Right ventricle myocardium inferior (tissue), 1 donor: ENCODE results near the gene KIAA1958. TPM values are rescaled to one million over a fixed set of nuclear protein-coding genes. Genes with fewer than 3 reads are reported as not detected.

Experiments
- ATAC-seq: fragments of 200-7000 bp; cut with Tn5 transposase; one replicate; pipeline ENCODE4 v1.9.1; 2020; ENCODE audit warnings: mild to moderate bottlenecking, moderate library complexity
- DNase-seq: peaks from one replicate; pipeline ENCODE4 v3.0.0; 2021; ENCODE audit errors: missing footprints
- intact Hi-C: fragments of 100-400 bp; cut with DNase I; formaldehyde crosslinking; loops from one replicate; pipeline ENCODE4 v1.11.0; 2022
- total RNA-seq: library from RNA; stranded (reverse); fragmentation: NEBNext Ultra II Directional; extraction: Animal tissue kit (Norgen Biotek cat#: 25700); gene quantifications from one replicate; pipeline ENCODE4 v1.2.1, GENCODE V29; 2021
- donor health status: DM: no; HTN: yes; CAD: no; lungs with severe emphysema.

The KIAA1958 gene
- total RNA-seq, 1 donor from 2014 or later = 5.0 TPM

DNA sequence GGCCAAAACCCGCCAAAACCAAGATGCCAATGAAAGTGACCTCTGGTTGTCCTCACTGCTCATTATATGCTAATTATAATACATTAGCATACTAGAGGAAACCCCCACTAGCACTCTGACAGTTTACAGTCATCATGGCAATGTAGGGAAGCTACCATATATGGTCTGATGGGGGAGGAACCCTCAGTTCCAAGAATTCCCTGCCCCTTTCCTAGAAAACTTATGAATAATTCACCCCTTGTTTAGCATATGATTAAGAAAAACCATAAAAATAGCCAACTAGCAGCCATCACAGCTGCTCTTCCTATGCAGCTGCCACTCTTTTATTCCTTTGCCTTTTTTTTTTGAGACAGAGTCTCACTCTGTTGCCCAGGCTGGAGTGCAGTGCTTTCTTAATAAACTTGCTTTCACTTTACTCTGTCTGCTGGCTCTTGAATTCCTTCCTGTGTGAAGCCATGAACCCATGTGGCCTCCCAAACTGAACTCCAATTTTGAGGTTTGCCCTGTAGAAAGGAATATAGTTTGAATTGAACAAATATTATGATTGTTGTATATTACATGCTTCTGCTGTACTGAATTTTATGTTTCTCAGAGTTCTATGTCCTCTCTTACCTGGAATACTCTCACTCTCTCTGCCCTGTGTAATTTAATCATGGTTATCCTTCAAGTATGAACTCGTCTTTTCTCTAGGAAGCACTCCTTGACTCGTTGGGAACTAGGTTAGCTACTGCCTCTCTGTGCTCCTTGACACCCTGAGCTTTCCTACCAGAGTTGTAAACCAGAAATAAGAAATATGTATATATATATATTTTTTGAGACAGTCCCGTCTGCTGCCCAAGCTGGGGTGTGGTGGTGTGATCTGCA lies 59.8 kb downstream of the KIAA1958 start:
- intact Hi-C loops = no loop called here
- DNase-seq (no peak), ATAC-seq (no peak)

DNA sequence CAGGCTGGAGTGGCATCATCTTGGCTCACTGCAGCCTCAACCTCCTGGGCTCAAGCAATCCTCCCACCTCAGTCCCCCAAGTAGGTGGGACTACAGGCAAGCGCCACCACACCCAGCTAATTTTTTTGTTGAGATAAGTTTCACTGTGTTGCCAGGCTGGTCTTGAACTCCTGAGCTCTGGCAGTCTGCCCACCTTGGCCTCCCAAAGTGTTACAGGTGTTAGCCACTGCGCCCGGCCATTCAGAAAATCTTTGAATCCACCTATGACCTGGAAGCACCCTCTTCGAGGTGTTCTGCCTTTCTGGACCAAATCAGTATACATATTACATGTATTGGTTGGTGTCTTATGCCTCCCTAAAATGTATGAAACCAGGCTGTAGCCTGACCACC lies 61.4 kb downstream of the KIAA1958 start:
- DNase-seq = no peak
- no peak for ATAC-seq
- intact Hi-C loops = no loop called here

DNA sequence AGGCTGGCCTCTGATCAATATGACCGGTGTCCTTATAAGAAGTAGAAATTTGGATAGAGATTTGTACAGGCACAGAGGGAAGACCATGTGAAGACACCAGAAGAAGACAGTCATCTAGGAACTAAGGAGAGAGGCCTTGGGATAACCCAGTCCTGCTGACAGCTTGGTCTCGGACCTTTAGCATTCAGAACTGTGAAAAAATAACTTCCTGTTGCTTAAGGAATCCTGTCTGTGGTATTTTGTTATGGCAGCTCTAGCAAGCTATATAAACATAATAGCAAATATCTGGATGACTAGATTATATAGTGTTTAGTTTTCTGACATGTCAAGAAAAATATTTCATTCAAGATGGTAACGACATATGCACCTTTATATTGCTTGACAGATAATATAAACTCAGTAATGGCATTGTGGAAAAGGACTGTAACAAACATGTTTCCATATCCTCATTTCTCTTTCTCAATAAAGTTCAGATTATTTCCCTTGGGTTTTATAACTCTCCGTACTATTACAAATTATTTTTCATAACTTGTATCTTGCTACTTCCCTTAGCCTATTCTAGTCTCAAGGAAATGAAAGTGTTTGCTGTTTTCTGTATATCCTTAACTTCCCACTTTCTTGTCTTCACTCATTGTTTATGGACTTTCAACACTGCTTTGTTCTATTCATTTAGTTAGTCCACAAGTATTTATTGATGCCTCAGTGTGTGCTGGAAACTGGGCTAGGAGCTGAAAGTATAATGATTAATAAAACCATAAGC lies 62.4 kb downstream of the KIAA1958 start:
- intact Hi-C loops = no loop called here

GRCh38 chr9:112550531-112550930 lies 63.9 kb downstream of the KIAA1958 start:
- no peak for DNase-seq
- ATAC-seq = no peak
- intact Hi-C loops = no loop called here

More for the DNA sequence above, 62.4 kb downstream of the KIAA1958 start:
- no peak for DNase-seq
- no peak for ATAC-seq

GRCh38 chr9:112551641-112552040 lies 65.0 kb downstream of the KIAA1958 start:
- intact Hi-C loops = no loop called here
- DNase-seq (no peak), ATAC-seq (no peak)

GRCh38 chr9:112552229-112553056 lies 65.8 kb downstream of the KIAA1958 start:
- ATAC-seq (peak; percentile 84), DNase-seq (no peak)
- intact Hi-C loops = no loop called here

DNA sequence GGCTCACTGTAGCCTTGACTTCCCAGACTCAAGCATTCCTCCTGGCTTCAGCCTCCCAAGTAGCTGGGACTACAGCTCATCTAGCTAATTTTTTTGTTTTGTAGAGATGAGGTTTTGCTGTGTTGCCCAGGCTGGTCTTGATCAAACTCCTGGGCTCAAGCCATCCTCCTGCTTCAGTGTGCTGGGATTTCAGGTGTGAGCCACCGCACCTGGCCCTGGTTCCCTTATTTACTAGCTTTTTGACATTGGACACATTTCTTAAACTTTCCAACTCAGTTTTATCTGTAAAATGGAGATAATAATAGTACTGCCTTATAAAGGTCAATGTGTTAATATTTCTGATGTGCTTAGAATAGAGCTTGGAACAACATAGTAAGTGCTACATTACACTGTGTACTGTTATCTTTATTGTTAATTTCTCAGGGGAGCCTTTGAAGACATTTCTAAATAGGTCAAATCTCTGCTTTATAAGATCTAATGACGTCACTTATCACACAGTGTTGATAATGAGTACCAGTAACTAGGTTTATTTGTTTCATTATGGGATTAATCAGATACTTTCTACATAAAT lies 66.7 kb downstream of the KIAA1958 start:
- intact Hi-C loops = no loop called here
- DNase-seq (no peak), ATAC-seq (no peak)

- DNase-seq = no peak
- ATAC-seq = no peak
- intact Hi-C loops = no loop called here
Measured at GRCh38 chr9:112554516-112554915, 67.9 kb downstream of the KIAA1958 start.

GRCh38 chr9:112555101-112555643 lies 68.5 kb downstream of the KIAA1958 start:
- ATAC-seq (no peak), DNase-seq (no peak)
- intact Hi-C loops = loop anchor here (5.0 kb wide), 1 partner anchor 58 kb away; no protein-coding TSS in a partner anchor

GRCh38 chr9:112555844-112556482 lies 69.3 kb downstream of the KIAA1958 start:
- ATAC-seq (no peak), DNase-seq (no peak)
- intact Hi-C loops = loop anchor here (5.0 kb wide), 1 partner anchor 59 kb away; no protein-coding TSS in a partner anchor

- intact Hi-C loops = loop anchor here (5.0 kb wide), 1 partner anchor 59 kb away; no protein-coding TSS in a partner anchor
- ATAC-seq (no peak), DNase-seq (no peak)
Measured at GRCh38 chr9:112556497-112557442, 70.1 kb downstream of the KIAA1958 start.

DNA sequence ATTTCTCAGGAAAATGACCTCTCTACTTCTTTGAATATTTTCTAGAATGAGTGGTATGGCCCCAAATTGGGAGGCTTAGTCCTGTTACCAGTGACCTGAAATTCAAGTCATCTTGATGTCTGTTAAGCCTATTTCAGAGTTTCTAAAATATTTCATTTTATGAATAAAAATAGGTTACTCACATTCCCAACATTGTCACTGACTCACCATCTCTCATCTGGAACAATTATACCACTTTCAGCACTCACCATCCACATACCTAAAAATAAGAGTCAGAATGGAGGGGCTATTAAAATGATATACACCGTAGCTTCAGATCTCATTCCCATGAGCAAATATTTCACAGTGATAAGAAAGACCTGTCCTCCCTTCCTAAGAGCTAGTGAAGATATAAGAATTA lies 71.8 kb downstream of the KIAA1958 start:
- intact Hi-C loops = loop anchor here (5.0 kb wide), 1 partner anchor 61 kb away; no protein-coding TSS in a partner anchor
- ATAC-seq (no peak), DNase-seq (no peak)

DNA sequence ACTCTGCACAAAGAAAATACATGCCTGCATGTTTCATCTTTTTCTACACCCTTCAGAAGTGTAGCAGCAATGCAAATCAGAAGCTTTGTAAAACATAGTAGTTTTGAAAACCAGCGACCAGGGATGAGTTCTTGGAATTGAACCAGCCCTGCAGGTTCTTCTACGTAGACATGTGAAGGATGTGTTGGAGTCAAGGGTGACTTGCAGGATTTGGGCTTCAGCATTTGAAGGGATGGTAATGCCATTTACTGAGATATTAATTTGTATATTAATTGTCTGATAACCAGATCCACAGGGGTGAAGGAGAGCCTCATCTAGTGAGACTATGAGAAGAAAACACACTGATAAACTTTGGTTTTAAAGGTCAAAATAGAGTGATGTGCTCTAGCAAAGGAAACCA lies 72.4 kb downstream of the KIAA1958 start:
- intact Hi-C loops = loop anchor here (5.0 kb wide), 1 partner anchor 62 kb away; no protein-coding TSS in a partner anchor
- no peak for DNase-seq
- ATAC-seq = no peak

- ATAC-seq = no peak
- intact Hi-C loops = loop anchor here (5.0 kb wide), 1 partner anchor 63 kb away; no protein-coding TSS in a partner anchor
- no peak for DNase-seq
Measured at GRCh38 chr9:112559629-112560413, 73.2 kb downstream of the KIAA1958 start.

- intact Hi-C loops = no loop called here
- ATAC-seq (no peak), DNase-seq (no peak)
Measured at GRCh38 chr9:112562235-112562958, 75.8 kb downstream of the KIAA1958 start.
